Stimulated activated CD4-positive, alpha-beta T cell treated with anti-CD3 and anti-CD28 coated beads, Interleukin-4, amount 100 ng/mL, for 24 hours (primary cell): Measurements from ENCODE around the gene GPD1.
"Not testable (repeated sequence)": the region's sequence is repeated elsewhere in the genome, so short reads cannot be mapped to it uniquely, and the experiment has no call there.

Experiments
- DNase-seq: peaks from one replicate; pipeline ENCODE4 v3.0.0-alpha.2; 2020

GPD1 gene

GRCh38 chr12:50074936-50075807, 28.6 kb upstream of the GPD1 start:
- DNase-seq, result peak; percentile 86

- no peak for DNase-seq
These were observed 28.0 kb upstream of the GPD1 start for GRCh38 chr12:50075808-50076170.

GRCh38 chr12:50077099-50077498, 26.7 kb upstream of the GPD1 start:
- DNase-seq, result no peak

- DNase-seq, result no peak
These were observed 25.5 kb upstream of the GPD1 start for GRCh38 chr12:50078281-50078680.

GRCh38 chr12:50079771-50080170, 24.0 kb upstream of the GPD1 start:
- no peak for DNase-seq

- DNase-seq, result no peak
These were observed 22.6 kb upstream of the GPD1 start for GRCh38 chr12:50081096-50081808.

- DNase-seq, result no peak
These were observed 21.2 kb upstream of the GPD1 start for GRCh38 chr12:50082644-50083043.

GRCh38 chr12:50083301-50083700, 20.5 kb upstream of the GPD1 start:
- DNase-seq, result no peak

GRCh38 chr12:50084409-50084774, 19.4 kb upstream of the GPD1 start:
- not testable (repeated sequence) for DNase-seq

- DNase-seq, result peak; percentile 88
These were observed 18.8 kb upstream of the GPD1 start, which contains the start of gene SMARCD1 for GRCh38 chr12:50084775-50085614. Gene SMARCD1 (plus strand): TSS chr12:50085342. CDS start chr12:50085370, 28 bp downstream.

GRCh38 chr12:50085615-50086072, 18.2 kb upstream of the GPD1 start:
- DNase-seq, result no peak

- DNase-seq, result no peak
These were observed 17.7 kb upstream of the GPD1 start for GRCh38 chr12:50086148-50086547.

GRCh38 chr12:50087151-50087550, 16.7 kb upstream of the GPD1 start:
- DNase-seq, result no peak

- DNase-seq, result no peak
These were observed 15.8 kb upstream of the GPD1 start for GRCh38 chr12:50087995-50088394.

- peak; percentile 67 for DNase-seq
These were observed 15.1 kb upstream of the GPD1 start for GRCh38 chr12:50088577-50089335.

- no peak for DNase-seq
These were observed 14.1 kb upstream of the GPD1 start for GRCh38 chr12:50089730-50090129.

- no peak for DNase-seq
These were observed 13.4 kb upstream of the GPD1 start for GRCh38 chr12:50090391-50090790.

- no peak for DNase-seq
These were observed 5.9 kb upstream of the GPD1 start for GRCh38 chr12:50097952-50098351.

- DNase-seq, result no peak
These were observed 4.4 kb upstream of the GPD1 start for GRCh38 chr12:50099302-50100008.

GRCh38 chr12:50100561-50100960, 3.2 kb upstream of the GPD1 start:
- no peak for DNase-seq

GRCh38 chr12:50101663-50102062, 2.1 kb upstream of the GPD1 start:
- DNase-seq, result no peak

GRCh38 chr12:50102131-50102531, 1.7 kb upstream of the GPD1 start:
- no peak for DNase-seq
